SK-MEL-5 (cell line): ENCODE measurements around the gene GTSE1. TPM values are rescaled to one million over a fixed set of nuclear protein-coding genes. Genes with fewer than 3 reads are reported as not detected.

Experiments used
- DNase-seq: peaks from one replicate; pipeline ENCODE4 v3.0.0-alpha.2; 2016; ENCODE audit warnings: low read depth, low spot score
- in situ Hi-C: cut with HindIII; loops from 2 replicates; pipeline ENCODE4 v1.10.0; 2016; ENCODE audit warnings: low sequenced_read_pairs, high pct_unique_total_duplicates, low pct_unique_long_range_greater_than_20kb
- total RNA-seq: library from RNA; depleted of rRNA; stranded (reverse); fragments of >200 nt; shearing (Covaris generic); gene quantifications from 2 replicates; pipeline ENCODE4 v1.2.3, GENCODE V29; 2014

The GTSE1 gene
- total RNA-seq, 1 experiment from 2014 or later = 15.6 TPM

DNA sequence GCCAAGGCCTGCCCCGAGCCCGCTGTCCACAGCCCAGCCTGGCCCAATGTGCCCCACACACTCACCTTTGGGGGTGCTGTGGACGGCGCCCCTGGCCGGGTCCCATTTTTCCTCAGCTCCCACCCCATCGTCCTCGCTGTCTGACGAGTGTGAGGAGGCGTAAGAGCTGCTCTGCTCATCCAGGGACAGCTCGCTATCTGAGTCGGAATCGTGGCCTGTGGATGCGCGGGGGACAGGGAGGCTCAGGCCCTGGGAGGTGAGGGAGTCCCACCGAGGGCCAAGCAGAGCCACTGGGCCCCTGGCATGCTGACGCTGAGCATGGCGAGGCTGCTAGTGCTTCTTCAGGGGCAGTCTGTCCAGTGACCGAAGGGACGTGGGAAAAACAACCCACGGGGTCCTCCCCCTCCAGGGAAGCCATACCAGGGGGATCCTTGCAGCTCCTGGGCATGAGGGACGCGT is 68.5 kb downstream of the GTSE1 start:
- DNase-seq = no peak
- in situ Hi-C loops = no loop called here

DNA sequence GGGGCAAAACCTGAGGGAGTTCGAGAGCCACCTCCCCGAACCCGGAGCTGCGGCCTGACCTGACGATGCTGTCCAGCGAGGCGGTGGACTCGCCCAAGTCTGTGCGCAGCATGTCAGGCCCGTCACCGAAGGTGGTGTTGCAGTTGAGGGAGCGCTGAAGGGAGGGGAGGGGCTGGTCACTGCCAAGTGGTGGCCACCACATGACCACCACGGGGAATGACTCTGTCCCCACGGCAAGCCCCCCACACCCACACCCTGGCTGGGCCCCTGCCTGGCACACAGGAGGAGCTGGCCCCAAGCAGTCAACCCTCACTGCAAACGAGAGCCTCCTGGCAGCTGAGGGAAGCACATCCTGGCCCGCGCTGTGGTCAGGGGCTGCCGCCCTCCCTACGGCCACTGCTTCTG is 69.7 kb downstream of the GTSE1 start:
- in situ Hi-C loops = no loop called here
- no peak for DNase-seq

DNA sequence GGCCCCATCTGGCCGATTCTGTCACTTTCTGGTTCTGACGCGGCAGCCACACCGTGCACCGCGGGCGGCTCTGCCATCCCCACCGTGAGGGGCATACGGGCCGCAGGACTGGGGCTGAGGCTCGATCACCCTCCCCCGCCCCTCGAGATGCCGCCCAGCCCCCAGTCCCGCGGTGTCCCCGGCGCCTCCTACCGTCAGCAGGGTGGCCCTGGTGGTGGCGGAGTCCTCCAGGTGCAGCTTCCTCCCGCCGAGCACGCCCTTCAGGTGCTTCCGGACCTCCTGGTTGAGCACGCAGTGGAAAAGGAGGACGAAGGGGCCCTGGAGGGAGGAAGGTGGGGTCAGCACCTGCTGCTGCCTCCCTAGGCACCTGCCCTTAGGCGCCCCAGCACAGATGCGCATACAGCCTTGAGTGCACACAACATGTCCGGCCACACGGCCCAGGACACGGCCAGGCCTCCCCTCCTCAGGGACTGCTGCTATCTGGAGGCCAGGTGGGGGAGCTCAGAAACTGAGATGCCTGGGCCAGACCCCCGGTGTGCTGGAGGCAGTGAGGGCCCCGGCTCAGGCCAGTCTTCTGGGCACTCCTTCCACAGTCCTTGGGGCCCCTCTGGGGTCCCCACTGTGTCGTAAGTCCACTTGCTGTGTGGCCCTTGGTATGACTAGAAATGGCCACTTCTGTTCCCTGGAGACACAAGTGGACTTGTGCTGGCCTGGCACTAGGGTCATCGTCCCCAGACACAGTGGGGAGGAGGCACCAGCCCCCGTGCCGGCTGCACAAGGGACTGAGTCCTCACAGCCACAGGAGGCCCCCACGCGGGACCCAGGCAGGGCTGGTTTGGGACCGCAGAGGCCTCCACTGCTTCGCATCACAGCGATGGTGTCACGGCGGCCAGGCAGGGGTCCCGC is 70.4 kb downstream of the GTSE1 start:
- in situ Hi-C loops = no loop called here
- DNase-seq = no peak

DNA sequence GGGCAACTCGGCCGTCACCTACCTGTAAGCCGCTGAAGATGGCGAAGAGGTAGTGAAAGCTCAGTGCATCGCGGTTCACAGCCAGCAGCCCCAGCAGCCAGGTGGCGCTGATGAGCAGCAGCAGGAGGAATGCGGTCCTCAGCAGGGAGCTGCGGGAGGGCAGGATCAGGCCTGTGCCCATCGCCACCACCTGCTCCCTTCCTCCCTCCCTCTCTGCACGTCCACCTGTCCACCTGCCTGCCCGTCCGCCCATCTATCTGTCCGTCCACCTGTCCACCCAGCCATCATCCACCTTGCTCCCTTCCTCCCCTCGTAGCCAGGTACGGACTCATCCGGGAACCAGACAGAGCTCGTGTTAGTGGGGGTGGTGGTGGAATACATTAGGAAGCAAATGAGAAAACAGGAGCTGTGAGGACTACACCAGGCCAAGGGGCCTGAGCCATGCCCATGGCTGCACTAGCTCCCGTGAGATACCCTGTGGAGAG is 71.1 kb downstream of the GTSE1 start:
- in situ Hi-C loops = no loop called here

DNA sequence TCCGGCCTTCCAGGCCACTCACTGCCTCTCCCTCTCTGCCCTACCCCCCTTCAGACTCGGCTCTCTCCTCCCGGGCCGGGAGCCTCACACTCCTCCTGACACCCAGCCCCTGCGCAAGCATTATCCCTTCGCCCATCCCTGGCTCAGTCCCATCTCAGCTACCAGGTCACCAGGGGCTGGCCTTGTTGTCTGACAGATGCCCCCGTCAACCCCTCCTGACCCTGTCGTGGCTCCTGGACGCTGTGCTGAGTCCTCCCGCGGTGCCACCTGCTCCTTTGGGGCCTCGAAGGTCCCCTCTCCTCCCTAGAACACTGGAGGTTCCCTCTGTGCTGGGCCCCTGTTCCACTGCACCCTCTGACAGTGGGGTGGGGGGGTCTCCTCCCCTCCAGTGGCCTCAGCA is 71.8 kb downstream of the GTSE1 start:
- in situ Hi-C loops = no loop called here
- no peak for DNase-seq

More for the DNA sequence above, 71.1 kb downstream of the GTSE1 start:
- peak; percentile 76 for DNase-seq

DNA sequence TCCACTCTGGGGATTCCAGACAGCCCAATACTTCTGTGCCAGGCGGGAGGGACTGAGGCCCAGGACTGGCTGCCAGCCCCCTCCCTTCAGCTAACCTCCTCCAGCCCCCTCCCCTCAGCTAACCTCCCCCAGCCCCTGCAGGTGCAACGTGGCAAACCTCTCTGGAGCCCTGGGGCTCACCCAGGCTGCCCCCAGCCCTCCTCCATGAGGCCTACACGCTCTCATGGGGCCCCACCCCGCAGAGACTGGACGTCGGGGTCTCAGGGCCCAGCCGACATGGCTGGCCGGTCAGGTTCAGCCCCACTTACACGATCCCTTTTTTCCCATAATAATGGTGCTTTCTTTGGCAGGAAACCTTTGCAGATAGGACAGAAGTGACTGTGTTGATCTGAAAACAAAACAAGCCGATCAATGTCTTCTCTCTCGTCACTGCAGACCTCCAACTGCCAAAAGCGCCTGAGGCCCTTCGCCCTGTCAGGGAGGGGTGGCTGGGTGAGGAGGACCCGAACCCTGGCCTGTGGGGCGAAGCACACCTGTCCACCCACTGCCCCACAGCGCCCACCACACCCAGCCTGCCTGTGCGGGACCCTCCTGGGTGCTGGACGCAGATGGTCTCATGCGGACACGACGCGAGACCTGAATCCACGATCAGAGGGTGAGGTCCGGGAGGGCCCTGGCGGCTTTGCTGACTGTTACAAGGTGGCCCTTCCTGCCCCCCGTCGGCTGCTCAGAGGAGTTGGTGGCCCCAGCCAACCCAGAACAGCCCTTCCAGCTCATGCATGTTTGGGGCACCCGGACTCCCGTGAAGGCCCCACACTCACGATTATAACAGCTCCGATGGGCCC is 72.4 kb downstream of the GTSE1 start:
- in situ Hi-C loops = no loop called here
- DNase-seq = no peak

DNA sequence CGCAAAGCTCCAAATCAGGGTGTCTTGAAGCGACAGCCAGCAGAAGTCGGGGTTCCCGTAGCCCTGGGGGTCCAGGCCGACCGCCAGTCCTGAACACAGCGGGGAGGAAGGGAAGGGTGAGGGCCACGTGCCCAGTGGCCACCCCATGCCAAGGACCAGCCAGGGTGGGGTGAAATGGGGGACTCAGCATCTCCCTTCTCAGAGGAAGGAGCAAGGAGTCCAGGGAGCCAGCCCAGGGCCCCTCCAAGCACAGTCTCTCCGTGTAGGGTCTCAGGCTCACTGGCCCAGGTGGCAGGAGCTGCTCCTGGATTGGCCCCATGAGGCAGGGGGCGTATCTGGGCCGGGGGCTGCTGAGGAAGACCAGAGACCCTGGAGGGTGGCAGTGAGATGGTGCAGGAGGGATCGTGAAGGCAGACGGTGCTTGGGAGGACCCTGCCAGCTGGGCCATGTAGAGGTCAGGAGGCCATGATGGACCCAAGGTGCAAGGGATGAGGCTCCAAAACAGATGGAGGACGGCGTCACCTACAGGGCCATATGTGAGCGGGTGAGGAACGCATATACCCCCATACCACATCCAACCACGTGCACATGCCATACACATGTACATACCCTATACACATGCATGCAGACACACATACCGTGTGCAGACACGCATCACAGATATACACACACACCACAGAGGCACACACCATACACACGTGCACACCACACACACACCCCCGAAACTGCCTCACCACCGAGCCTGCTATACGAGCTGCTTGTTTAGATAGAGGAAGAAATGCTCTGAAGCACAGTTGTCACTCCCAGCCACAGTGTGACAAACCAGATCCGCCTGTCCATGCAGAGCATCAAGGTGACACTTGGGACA is 73.3 kb downstream of the GTSE1 start:
- DNase-seq = no peak

DNA sequence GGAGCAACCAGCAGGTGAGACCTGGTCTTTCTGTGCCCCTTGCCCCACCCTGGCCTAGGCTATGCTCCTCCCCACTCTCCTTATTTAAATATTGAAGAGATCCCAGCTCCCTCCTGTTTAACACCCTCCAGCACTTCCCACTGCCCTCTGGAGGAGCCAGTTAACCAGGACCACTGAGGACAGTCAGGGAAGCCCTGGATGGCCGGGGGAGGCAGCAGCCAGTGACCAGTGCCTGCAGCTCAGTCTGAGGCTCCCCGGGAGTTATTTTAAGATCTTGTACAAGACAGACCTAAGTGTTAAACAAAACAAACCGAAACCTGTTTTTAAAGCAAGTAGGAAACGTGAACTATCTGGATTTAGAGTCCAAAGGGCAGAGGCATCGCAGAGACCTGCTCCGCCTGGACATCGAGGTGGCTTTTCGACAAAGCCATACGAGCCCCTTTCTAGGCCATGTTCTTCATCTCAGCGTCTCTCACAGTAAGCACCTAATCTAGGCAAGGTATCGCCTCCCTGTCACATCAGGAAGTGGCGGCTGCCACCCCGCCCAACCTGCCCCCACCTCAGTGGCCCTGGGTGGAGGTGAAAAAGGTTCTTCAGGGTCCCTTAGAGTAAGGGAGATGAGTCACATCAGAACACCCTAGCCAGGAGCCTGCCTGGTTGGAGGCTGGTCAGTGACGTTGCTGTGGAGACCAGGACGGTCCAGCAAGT is 74.1 kb downstream of the GTSE1 start:
- in situ Hi-C loops = no loop called here
- no peak for DNase-seq

More for the DNA sequence above, 73.3 kb downstream of the GTSE1 start:
- in situ Hi-C loops = no loop called here

DNA sequence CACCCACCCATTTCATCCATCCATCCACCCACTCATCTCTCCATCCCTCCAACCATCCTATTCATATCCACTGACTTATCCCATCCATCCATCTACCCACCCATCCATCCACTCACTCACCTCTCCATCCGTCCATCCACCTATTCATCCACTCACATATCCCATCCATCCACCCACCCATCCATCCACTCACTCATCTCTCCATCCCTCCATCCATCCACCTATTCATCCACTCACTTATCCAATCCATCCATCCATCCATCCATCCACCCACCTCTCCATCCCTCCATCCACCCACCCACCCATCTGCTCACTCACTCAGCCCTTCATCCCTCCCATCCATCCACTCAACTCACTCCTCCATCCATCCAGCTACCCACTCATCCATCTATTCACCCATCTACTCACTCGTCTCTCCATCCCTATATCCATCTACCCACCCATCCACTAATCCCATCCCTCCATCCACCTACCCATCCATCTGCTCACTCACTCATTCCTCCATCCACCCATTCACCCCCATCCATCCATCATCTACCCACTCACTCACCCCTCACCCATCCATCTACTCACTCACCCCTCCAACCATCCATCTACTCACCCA is 75.1 kb downstream of the GTSE1 start:
- in situ Hi-C loops = no loop called here
- no peak for DNase-seq

DNA sequence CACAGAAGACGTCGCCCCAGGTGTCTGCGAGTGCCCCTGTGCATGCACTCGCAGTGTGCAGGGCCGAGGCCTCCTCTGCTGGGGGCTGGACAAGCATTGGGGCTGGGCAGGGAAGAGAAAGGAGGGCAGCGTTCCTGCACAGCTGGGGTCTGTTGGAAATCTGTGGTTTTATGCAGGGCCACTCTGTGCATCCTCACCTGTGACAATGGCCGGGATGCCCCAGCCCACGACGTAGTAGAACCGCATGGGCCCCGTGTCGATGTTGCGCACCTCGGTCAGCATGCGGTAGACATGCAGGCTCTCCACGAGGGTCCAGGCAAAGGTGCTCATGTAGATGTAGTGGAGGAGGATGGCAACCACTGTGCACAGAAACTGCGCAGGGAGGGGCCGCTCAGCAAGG is 76.0 kb downstream of the GTSE1 start:
- in situ Hi-C loops = no loop called here
- no peak for DNase-seq

DNA sequence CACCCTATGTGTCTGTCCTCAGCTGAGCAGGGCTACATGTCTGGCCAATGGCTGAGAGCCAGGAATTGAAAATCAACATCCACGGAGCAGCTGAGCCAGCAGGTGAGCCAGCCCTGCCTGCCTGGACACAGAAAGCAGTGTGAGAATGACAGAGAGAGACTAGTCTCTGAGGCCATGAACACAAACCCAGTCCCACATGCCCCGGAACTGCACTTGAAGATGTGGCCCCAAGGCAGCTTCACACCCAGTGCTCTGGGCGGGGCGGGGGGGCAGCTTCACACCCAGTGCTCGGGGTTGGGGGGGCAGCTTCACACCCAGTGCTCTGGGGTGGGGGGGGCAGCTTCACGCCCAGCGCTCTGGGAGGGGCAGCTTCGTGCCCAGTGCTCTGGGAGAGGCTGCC is 76.5 kb downstream of the GTSE1 start:
- in situ Hi-C loops = no loop called here
- no peak for DNase-seq

DNA sequence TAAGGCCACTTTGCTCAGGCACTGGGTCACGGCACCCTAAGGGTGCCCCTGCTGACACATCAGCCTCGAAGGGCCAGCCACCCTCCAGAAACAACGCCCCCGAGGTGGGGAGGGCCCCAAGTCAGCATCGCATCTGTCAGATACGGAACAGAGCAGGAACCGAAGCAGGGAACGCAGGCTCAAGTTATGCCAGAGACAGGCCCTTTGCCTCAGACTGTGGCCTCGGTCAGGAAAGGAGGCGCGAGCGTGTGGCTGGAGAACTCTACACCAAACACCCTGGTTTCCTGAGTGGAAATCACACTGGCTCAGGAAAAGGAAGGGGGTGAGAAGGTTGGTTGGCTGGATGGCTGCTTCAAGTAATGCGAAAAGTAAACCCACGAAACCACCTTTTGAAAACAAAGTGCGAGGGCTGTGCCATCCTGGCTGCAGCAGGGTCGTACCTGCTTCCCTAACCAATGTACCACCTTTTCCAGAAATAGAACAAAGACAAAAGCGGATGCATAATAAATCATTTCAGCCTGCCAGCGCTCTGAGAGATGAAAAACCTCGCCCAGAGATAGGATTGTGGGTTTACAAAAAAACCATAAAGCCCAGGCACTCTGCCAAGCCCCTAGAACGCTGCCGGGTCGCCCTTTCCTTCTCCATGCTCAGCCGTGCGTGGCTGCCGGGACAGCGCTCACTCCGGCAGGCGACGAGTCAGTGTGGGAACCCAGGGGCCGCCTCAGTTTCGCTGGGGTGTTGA is 77.4 kb downstream of the GTSE1 start:
- in situ Hi-C loops = no loop called here
- DNase-seq = no peak

DNA sequence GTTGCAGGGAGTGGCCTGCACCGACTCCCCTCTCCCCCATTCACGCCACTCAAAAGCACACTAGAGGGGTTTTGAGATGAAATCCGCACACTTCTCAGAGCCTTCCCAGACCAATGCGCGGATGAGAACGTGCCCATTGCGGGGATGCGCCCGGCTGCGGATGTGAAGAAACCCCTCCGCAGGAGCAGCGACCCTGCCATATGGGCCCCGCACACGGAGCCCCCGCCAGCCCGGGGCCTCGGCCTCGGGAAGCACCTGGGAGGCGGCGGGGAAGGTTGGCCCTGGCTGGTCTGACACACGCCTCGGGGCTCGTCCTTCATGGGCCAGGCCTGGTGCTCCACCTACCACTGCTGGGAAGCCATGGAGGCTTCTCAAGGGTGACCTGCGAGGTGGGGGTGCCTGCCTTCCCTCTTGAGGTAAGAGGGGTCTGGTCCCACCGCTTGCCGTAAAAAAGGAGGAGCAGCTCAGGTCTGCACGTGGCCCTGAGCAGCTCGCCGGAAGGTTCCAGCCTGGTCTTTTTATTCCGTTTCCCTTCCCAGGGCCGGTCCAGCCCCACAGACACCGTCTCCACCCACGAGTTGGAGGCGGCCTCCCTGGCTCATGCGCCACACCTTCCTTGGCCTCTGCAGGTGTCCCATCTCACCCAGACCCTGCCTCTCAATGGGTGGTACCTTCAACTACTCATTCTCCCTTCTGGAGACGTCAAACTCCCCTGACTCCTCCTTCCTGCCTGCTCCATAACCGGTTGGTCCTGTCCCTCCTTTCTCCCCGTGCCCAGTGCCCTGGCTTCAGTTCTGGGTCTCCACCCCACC is 78.2 kb downstream of the GTSE1 start:
- in situ Hi-C loops = no loop called here
- DNase-seq = no peak

DNA sequence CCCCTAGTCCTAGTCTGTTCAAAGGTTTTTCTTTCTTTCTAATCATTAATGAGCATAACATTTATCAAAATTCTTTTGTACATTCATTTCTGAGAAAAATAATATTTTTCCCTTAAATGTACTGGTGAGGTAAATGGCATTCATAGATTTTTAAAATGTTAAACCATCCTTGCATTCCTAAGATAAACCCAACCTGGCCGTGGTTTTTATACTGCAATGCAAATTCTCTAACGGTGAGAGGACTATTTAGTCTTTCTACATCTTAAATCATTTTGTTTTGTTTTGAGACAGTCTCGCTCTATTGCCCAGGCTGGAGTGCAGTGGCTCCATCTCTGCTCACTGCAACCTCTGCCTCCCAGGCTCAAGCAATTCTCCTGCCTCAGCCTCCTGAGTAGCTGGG is 79.4 kb downstream of the GTSE1 start:
- DNase-seq = no peak
- in situ Hi-C loops = no loop called here

DNA sequence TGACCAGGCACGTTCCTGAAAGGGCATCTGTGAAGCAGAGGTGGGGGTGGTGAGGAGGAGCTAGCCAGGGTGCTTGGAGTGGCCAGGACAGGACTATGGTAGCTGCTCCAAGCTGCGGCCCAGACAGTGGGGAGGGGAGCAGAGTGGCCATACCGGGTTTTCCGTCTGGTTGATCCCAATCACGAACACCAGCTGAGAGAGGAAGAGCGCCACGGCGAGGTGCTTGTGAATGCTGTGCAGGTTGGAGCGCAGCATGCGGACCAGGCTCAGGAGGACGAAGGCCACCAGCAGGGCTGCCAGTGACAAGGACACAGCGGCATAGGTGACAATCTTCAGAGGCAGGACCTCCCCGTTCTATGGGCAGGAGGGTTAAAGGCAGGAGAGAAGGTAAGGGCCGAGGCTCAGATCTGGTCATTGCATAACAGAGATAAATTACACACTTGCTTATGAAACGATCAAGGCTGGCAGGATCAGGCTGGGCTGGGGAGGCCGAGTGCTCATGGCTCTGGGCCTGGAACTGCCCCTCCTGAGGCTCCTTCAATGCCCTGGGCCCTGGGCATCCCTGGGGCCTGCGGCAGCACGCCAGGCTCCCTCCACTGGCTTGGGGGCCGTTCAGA is 80.3 kb downstream of the GTSE1 start:
- DNase-seq = no peak
- in situ Hi-C loops = no loop called here
